ENCODE measurements around the gene LTB. TPM values are rescaled to one million over a fixed set of nuclear protein-coding genes. Genes with fewer than 3 reads are reported as not detected.
A peak's percentile ranks its signal among the peaks of the same experiment; 100 is the strongest.

The LTB gene
- total and polyA plus RNA-seq, 9 of the 15 experiments (the other 6 are each of a cell fraction or from before 2014, with no cell fraction given), result 0.07 to 0.51 TPM; not detected in 7

- TF ChIP-seq PHB2 (IDR thresholded peaks at IDR 0.05; ENCODE audit: low read depth) (no peak), THRAP3 (IDR thresholded peaks at IDR 0.05; ENCODE audit: borderline replicate concordance) (peak; percentile 88), ZNF175 (CRISPR knock-in tag; IDR thresholded peaks at IDR 0.05; ENCODE audit: low read depth) (no peak), BCL6 (CRISPR knock-in tag; IDR thresholded peaks at IDR 0.05) (peak; percentile 62; the same call in 1 of the 2 replicates), MTA3 (IDR thresholded peaks at IDR 0.05; ENCODE audit: borderline replicate concordance) (peak; percentile 93), NR2C2 (CRISPR knock-in tag; IDR thresholded peaks at IDR 0.05) (peak; percentile 83), NR2C2 (tag; IDR thresholded peaks at IDR 0.05) (peak; percentile 86), ZNF217 (CRISPR knock-in tag; IDR thresholded peaks at IDR 0.05) (no peak), JUND (IDR thresholded peaks at IDR 0.05; ENCODE audit: borderline replicate concordance, low read depth, low read length) (peak; percentile 34; the same call in 1 of the 2 replicates), JUND (tag; IDR thresholded peaks at IDR 0.05; ENCODE audit: borderline replicate concordance, low read depth, low read length) (peak; percentile 70; the same call in 2 of the 3 replicates), SAFB (IDR thresholded peaks at IDR 0.05; ENCODE audit: borderline replicate concordance, low read depth, low read length) (peak; percentile 84; the same call in 1 of the 2 replicates), E2F6 (IDR thresholded peaks at IDR 0.05; ENCODE audit: borderline replicate concordance in 1 of 2, extremely low read depth in 1 of 2, insufficient read depth in 1 of 2, insufficient read length in 1 of 2, low read depth in 1 of 2, low read length in 1 of 2, poor library complexity in 1 of 2, severe bottlenecking in 1 of 2) (peak; percentile 95 to 97), ZNF644 (tag; IDR thresholded peaks at IDR 0.05; ENCODE audit: low read depth) (0 out of 2 replicates have a peak, but pooled peaks have one; percentile 44), RNF2 (IDR thresholded peaks at IDR 0.05) (peak; percentile 88), XRCC3 (IDR thresholded peaks at IDR 0.05) (no peak), ETS2 (tag; IDR thresholded peaks at IDR 0.05; ENCODE audit: borderline replicate concordance, poor library complexity, severe bottlenecking) (no peak), U2AF2 (optimal IDR thresholded peaks at IDR 0.05; ENCODE audit: low read depth, low read length) (no peak), ZNF57 (CRISPR knock-in tag; IDR thresholded peaks at IDR 0.05) (0 out of 2 replicates have a peak, but pooled peaks have one; percentile 80), CCNT2 (IDR thresholded peaks at IDR 0.05; ENCODE audit: borderline replicate concordance, extremely low read depth, insufficient read length, low read depth, low read length) (no peak), ZNF655 (CRISPR knock-in tag; IDR thresholded peaks at IDR 0.05) (no peak), ZNF133 (CRISPR knock-in tag; IDR thresholded peaks at IDR 0.05) (no peak)
- TF ChIP-seq, protein P1, sequence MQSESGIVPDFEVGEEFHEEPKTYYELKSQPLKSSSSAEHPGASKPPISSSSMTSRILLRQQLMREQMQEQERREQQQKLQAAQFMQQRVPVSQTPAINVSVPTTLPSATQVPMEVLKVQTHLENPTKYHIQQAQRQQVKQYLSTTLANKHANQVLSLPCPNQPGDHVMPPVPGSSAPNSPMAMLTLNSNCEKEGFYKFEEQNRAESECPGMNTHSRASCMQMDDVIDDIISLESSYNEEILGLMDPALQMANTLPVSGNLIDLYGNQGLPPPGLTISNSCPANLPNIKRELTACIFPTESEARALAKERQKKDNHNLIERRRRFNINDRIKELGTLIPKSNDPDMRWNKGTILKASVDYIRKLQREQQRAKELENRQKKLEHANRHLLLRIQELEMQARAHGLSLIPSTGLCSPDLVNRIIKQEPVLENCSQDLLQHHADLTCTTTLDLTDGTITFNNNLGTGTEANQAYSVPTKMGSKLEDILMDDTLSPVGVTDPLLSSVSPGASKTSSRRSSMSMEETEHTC (IDR thresholded peaks at IDR 0.05), result no peak
- TF ChIP-seq, protein P2, sequence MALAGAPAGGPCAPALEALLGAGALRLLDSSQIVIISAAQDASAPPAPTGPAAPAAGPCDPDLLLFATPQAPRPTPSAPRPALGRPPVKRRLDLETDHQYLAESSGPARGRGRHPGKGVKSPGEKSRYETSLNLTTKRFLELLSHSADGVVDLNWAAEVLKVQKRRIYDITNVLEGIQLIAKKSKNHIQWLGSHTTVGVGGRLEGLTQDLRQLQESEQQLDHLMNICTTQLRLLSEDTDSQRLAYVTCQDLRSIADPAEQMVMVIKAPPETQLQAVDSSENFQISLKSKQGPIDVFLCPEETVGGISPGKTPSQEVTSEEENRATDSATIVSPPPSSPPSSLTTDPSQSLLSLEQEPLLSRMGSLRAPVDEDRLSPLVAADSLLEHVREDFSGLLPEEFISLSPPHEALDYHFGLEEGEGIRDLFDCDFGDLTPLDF (CRISPR knock-in tag; IDR thresholded peaks at IDR 0.05), result peak; percentile 82; the same call in 1 of the 2 replicates
Observed at GRCh38 chr6:31541658-31542521, 40.3 kb downstream of the LTB start, which contains the start of gene DDX39B (continued).

Measured in K562 (cell line).